A673 (cell line): Measurements from ENCODE around the gene ZMYM5.

Source experiments
- CTCF ChIP-seq: fragments of 300-800, 200-600 bp; sonication (generic); conservative IDR thresholded peaks from 2 replicates; pipeline ENCODE4 v1.5.1; 2017; ENCODE audit warnings: low read depth, mild to moderate bottlenecking, antibody characterized with exemption, low read length, moderate library complexity, mixed read lengths
- EZH2 ChIP-seq: fragments of 200-600 bp; sonication (generic); IDR thresholded peaks from 2 replicates; pipeline ENCODE4 v1.6.1; 2017; ENCODE audit warnings: borderline replicate concordance, low read depth, mild to moderate bottlenecking, mixed read lengths, antibody characterized with exemption, low read length; ENCODE audit not compliant: poor library complexity, severe bottlenecking

- TF ChIP-seq CTCF (no peak), EZH2 (no peak)
These were observed 17.7 kb downstream of the ZMYM5 start for GRCh38 chr13:19845758-19846157.
